Heart left ventricle (tissue), 16 donors: ENCODE data around the gene MYO18B. TPM values are rescaled to one million over a fixed set of nuclear protein-coding genes. Genes with fewer than 3 reads are reported as not detected.

Experiments
- ATAC-seq, 4 donors: fragments of 200-7000 bp; cut with Tn5 transposase; one replicate each; pipeline ENCODE4 v1.9.1; 2020 to 2022; ENCODE audit warnings: moderate library complexity in 4 of 4, mild to moderate bottlenecking in 3 of 4, moderate number of reproducible peaks in 1 of 4
- DNase-seq, 5 donors: peaks; one replicate each; pipeline ENCODE4 v3.0.0-alpha.2; 2020
- H3K27ac ChIP-seq, 12 donors: fragments of 200-600 bp; sonication (generic) in 4 of 12; one replicate each; pipeline versions ENCODE4 v1.5.0 to v1.8.0; 2016 to 2022; ENCODE audit warnings: mild to moderate bottlenecking in 2 of 12
- H3K27me3 ChIP-seq, 9 donors: fragments of 200-600 bp; sonication (generic) in 2 of 9; one replicate each; pipeline versions ENCODE4 v1.5.1 to v1.8.0; 2016 to 2022; ENCODE audit warnings: mild to moderate bottlenecking in 3 of 9
- H3K36me3 ChIP-seq, 9 donors: fragments of 200-600 bp; sonication (generic) in 2 of 9; one replicate each; pipeline versions ENCODE4 v1.5.0 to v1.8.0; 2018 to 2022; ENCODE audit warnings: mild to moderate bottlenecking in 2 of 9
- H3K4me1 ChIP-seq, 12 donors: fragments of 200-600 bp; sonication (generic) in 4 of 12; one replicate each; pipeline versions ENCODE4 v1.5.0 to v1.8.0; 2016 to 2022; ENCODE audit warnings: mild to moderate bottlenecking in 3 of 12
- H3K4me3 ChIP-seq, 12 donors: fragments of 200-600 bp; sonication (generic) in 4 of 12; one replicate each; pipeline versions ENCODE4 v1.5.0 to v1.8.0; 2017 to 2022; ENCODE audit warnings: mild to moderate bottlenecking in 9 of 12, moderate library complexity in 4 of 12
- H3K9me3 ChIP-seq, 12 donors: fragments of 200-600 bp; sonication (generic) in 4 of 12; one replicate each; pipeline versions ENCODE4 v1.5.0 to v1.8.0; 2016 to 2022; ENCODE audit warnings: mild to moderate bottlenecking in 1 of 12
- POLR2A ChIP-seq, 2 donors: fragments of 450-650 bp; IDR thresholded peaks; one replicate each; pipeline ENCODE4 v1.6.1; 2017; ENCODE audit warnings: antibody characterized with exemption in 2 of 2, mild to moderate bottlenecking in 2 of 2, moderate library complexity in 2 of 2
- WGBS, 4 donors: extraction: QIAGEN DNeasy Blood & Tissue Kit in 2 of 4; methylation state at CpG; one replicate each; pipeline versions ENCODE4 v1.1.5 to v1.1.7; 2013 to 2018; 5-methylcytosine and 5-hydroxymethylcytosine counted together
- intact Hi-C, 10 donors: fragments of 100-400 bp; cut with DNase I; formaldehyde crosslinking; loops; one replicate each; pipeline versions ENCODE4 v1.11.1 to v1.14.2; 2022
- polyA plus RNA-seq, 2 donors: library from polyadenylated mRNA; stranded (reverse); fragments of 200-250 nt; gene quantifications; one replicate each; pipeline ENCODE4 v1.2.3, GENCODE V29; 2013
- total RNA-seq, 9 donors: library from RNA; depleted of rRNA in 2 of 9; stranded (reverse); fragments of >200 nt in 2 of 9; fragmentation: NEBNext Ultra II Directional in 3 of 9; extraction: Animal tissue kit (Norgen Biotek cat#: 25700) in 3 of 9; gene quantifications; one replicate each; pipeline versions ENCODE4 v1.1.0 to v1.2.4, GENCODE V29; 2016 to 2023
- TF ChIP-seq, protein P1 (sequence below), 12 donors: fragments of 200-600 bp; sonication (generic) in 4 of 12; IDR thresholded peaks; one replicate each; pipeline versions ENCODE4 v1.5.0 to v1.8.0; 2018 to 2022; ENCODE audit warnings: antibody characterized with exemption in 12 of 12, mild to moderate bottlenecking in 5 of 12
- donor health status: ischemic (EF 13 %, LVEDD 7.1; RV severe dilation, severe dysfunction).
- donor health status: healthy with polysubstance abuse.
- donor health status: DM: no; HTN: yes; CAD: no.
- donor health status: DM: no; HTN: no; CAD: no.
- donor health status: ischemic (EF 25% LVEDD 6.9; RV normal size, moderate dysfunction).
- donor health status: ischemic (EF 25% LVEDD 5.7; RV mildly dilated, moderate dysfunction).
- donor health status: healthy.
- donor health status: DM: yes; HTN: yes; CAD: no.
- donor health status: ischemic (EF 35%, LVEDD 5.7; RV mildly dilated, moderate dysfunction).
- donor health status: nonischemic (EF 11% LVEDD 7.7; RV severe dilation, severe dysfunction).
- donor health status: DM: yes; HTN: yes; CAD: no.
- donor health status: PGD.
- donor health status: ischemic (EF 29% LVEDD 5.4; RV normal size, mild dysfunction).
- donor health status: nonischemic (EF 23%, LVEDD 6.1; RV moderate dilation, normal function).

MYO18B gene
- total and polyA plus RNA-seq, 11 donors, result 140 to 301 (median 193) TPM

DNA sequence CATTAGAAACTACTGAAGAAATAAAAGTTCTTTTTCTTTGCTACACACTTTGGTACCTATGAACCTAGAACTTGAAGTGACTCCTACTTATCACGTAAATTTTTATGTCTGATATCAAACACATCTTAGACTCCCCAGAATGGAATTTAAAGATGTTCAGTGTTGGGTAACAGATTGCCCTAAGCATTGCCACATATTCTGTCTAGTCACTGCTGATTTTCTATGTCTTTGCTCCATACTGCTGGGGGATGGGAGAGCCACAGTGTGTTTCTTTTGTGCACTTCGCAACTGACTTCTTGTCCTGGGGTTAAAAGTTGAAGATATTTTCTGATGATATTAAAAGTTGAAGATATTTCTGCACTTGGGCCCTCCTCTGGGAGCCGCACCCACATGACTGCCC is 19.4 kb upstream of the MYO18B start:
- peaks cover 0 to 17% (median 0%) of the 10 kb centered on the region in 9 donors for H3K36me3 ChIP-seq
- TF ChIP-seq, protein P1, sequence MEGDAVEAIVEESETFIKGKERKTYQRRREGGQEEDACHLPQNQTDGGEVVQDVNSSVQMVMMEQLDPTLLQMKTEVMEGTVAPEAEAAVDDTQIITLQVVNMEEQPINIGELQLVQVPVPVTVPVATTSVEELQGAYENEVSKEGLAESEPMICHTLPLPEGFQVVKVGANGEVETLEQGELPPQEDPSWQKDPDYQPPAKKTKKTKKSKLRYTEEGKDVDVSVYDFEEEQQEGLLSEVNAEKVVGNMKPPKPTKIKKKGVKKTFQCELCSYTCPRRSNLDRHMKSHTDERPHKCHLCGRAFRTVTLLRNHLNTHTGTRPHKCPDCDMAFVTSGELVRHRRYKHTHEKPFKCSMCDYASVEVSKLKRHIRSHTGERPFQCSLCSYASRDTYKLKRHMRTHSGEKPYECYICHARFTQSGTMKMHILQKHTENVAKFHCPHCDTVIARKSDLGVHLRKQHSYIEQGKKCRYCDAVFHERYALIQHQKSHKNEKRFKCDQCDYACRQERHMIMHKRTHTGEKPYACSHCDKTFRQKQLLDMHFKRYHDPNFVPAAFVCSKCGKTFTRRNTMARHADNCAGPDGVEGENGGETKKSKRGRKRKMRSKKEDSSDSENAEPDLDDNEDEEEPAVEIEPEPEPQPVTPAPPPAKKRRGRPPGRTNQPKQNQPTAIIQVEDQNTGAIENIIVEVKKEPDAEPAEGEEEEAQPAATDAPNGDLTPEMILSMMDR (IDR thresholded peaks at IDR 0.05), result no peak
- no peak for TF ChIP-seq POLR2A (IDR thresholded peaks at IDR 0.05)
- DNase-seq (no peak), ATAC-seq (no peak)
- H3K4me3 ChIP-seq, result no peak overlapping the region
- intact Hi-C loops, result no loop called here
- H3K27me3 ChIP-seq, result no peaks in the 10 kb centered on the region
- H3K9me3 ChIP-seq, result no peaks in the 10 kb centered on the region
- WGBS, 4 donors, result 92 to 95% (median 94%) methylated on average over 3 of the region's 3 CpGs
- no peak overlapping the region for H3K27ac ChIP-seq
- H3K4me1 ChIP-seq, result peaks cover 0 to 9% (median 0%) of the 10 kb centered on the region in 12 donors

DNA sequence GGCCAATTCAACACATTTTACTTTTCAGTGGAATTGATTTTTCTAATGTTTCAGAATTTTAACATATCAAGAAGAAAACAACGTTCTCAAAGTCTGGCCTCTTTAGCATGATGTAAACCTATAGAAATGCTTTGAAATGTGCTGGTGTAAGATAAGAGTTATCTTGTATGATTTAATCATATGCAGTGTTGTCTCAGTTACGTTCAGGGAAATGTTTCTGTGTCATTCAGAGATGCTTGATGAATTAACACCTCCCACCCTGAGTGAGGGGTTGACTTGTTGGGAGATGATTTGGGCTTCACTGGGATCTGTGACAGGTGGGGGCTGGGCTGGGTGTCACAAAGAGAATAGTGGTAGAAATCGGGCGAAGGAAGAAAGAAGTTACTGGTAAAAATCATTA is 15.7 kb upstream of the MYO18B start:
- WGBS, 4 donors, result 54 to 66% (median 61%) methylated on average over 4 of the region's 4 CpGs
- no peak for ATAC-seq
- Histone ChIP-seq H3K9me3 (no peaks in the 10 kb centered on the region), H3K4me3 (no peak overlapping the region), H3K27me3 (no peaks in the 10 kb centered on the region), H3K36me3 (peaks cover 0 to 18% (median 0%) of the 10 kb centered on the region in 9 donors), H3K27ac (no peak overlapping the region), H3K4me1 (no peaks in the 10 kb centered on the region)
- TF ChIP-seq, protein P1 (IDR thresholded peaks at IDR 0.05), result no peak
- TF ChIP-seq POLR2A (IDR thresholded peaks at IDR 0.05), result no peak
- intact Hi-C loops, result no loop called here
- DNase-seq, result no peak

DNA sequence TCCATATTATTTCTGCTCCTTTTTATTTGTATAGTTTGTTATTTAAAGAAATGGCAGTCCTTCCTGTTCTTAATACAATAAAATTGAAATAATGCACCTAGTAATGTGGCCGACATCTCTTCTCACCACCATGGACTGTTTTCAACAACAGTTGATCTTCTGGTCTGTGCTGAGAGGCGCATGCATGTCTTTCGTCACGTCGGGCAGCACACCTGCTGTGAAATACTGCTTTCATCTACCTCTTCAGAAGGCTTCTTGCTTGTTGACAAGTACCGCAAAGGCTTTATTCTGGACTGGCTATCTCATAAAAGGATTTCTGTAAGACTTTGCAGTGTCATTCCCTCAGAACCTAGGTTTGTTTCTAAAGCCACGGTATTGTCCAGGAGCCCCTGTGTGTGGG is 13.9 kb upstream of the MYO18B start:
- ATAC-seq, result no peak
- H3K27ac ChIP-seq, result no peak overlapping the region
- TF ChIP-seq, protein P1 (IDR thresholded peaks at IDR 0.05), result no peak
- TF ChIP-seq POLR2A (IDR thresholded peaks at IDR 0.05), result no peak
- peaks cover 0 to 8% (median 0%) of the 10 kb centered on the region in 9 donors for H3K36me3 ChIP-seq
- H3K9me3 ChIP-seq, result no peaks in the 10 kb centered on the region
- H3K4me3 ChIP-seq, result no peak overlapping the region
- WGBS, 4 donors, result 82 to 93% (median 90%) methylated on average over 7 of the region's 7 CpGs
- H3K4me1 ChIP-seq, result no peaks in the 10 kb centered on the region
- DNase-seq, result no peak
- no peaks in the 10 kb centered on the region for H3K27me3 ChIP-seq
- intact Hi-C loops, result no loop called here

DNA sequence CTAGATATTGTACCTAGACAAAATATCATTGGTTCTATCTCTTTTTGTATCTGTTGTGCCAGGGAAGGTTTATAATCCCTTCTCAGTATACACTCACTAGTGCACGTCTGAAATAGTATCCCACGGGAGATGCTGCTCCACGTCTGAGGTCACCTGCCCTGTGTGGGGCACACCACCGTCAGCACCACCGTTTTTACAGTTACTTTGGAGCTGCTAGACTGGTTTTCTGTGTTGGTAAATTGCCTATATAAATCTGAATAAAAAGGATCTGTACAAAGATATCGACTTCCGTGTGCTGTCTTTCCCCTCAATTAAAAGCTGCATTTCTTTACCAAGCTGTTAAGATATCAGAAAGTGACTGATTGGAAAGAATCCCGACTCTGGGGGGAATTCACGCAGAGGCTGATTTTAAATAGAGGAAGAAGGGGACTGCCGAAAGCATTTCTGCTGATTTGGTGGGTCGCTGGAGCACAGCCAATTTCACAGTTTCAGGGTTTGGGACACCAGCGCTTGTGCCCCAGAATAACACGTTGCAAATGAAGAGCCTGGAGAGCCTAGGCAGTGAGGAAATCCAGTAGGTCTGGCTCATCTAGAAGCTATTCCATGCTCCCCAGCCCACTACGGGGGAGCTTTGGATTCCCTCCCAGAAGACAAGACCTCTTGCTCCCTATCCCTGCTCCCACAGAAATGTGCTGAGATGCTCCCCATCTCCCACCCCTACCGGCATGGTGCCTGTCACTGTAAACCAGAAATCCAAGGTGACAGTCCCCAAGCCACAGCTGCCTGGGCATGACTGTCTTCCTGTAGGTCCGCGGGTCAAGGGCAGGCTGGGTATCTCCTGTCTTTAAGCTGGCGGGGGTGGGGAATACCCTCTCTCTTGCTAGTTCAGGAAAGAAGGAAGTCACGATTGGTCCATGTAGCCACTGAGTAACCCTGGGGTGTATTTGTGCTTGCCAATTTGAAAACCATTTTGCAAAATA is 12.7 kb upstream of the MYO18B start:
- intact Hi-C loops, result no loop called here
- Histone ChIP-seq H3K9me3 (no peaks in the 10 kb centered on the region), H3K27ac (no peak overlapping the region), H3K4me3 (no peak overlapping the region), H3K27me3 (no peaks in the 10 kb centered on the region), H3K36me3 (peaks cover 0 to 5% (median 0%) of the 10 kb centered on the region in 9 donors), H3K4me1 (no peaks in the 10 kb centered on the region)
- WGBS, 4 donors, result 59 to 71% (median 68%) methylated on average over 18 to 19 of the region's 19 CpGs
- ATAC-seq (no peak), DNase-seq (no peak)
- TF ChIP-seq, protein P1 (IDR thresholded peaks at IDR 0.05), result no peak
- no peak for TF ChIP-seq POLR2A (IDR thresholded peaks at IDR 0.05)
